GM21576 (cell line): ENCODE measurements around the gene UBTF.
A peak's percentile ranks its signal among the peaks of the same experiment; 100 is the strongest.

Experiments
- ATAC-seq: cut with Tn5 transposase; IDR thresholded peaks from one replicate; pipeline ENCODE4 v1.9.1; 2021; ENCODE audit warnings: mild to moderate bottlenecking, moderate library complexity; ENCODE audit not compliant: unreplicated experiment

UBTF gene

DNA sequence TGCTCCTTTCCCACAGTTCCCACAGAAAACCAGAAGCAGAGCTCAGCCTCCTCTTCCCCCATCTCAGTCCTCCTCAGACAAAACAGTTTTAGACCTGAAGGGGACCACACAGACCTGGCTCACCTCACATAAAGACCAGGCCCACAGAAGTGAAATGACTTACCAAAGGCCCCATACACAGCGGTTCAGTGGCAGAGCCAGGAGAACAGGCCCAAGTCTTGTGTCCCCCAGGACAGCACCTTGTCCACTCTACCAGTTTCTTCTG lies 5.3 kb downstream of the UBTF start:
- ATAC-seq = no peak

DNA sequence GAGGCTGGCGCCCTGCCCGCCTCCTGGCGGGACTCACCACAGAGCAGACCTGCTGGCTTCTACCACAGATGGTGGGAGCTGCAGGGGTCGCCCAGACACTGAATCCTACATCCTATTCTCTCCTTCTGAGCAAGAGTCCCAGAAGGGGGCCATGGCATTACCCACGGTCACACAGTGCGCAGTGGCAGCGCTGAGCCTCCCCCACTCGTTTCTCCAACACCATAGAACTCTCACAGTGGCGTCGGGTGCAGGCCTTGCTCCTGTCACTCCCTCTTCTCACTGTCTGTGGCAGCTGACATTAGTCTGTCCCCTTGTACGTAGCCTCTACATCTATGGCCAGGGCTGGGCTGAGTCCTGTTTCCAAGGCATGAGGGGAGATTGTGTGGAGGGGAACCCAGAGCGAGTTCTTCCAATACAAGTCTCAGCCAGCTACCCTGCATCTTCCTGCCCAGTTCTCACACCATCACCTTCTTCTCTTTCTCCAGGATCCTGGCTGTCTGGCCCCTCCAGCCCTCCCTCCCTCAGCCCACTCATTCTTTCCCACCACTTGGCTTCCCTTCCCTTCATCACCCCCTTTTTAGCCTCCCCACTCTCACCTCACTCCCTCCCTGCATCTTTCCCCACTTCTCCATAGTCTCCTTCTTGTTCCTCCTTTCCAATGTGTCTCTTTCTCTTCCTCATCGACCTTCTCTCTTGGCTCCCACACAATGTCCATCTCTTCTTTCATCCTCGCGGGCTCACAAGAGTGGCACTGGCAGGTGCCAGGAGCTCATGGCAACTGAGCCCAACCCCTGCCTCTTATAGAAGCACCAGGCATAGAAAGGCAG lies 5.9 kb downstream of the UBTF start:
- no peak for ATAC-seq

DNA sequence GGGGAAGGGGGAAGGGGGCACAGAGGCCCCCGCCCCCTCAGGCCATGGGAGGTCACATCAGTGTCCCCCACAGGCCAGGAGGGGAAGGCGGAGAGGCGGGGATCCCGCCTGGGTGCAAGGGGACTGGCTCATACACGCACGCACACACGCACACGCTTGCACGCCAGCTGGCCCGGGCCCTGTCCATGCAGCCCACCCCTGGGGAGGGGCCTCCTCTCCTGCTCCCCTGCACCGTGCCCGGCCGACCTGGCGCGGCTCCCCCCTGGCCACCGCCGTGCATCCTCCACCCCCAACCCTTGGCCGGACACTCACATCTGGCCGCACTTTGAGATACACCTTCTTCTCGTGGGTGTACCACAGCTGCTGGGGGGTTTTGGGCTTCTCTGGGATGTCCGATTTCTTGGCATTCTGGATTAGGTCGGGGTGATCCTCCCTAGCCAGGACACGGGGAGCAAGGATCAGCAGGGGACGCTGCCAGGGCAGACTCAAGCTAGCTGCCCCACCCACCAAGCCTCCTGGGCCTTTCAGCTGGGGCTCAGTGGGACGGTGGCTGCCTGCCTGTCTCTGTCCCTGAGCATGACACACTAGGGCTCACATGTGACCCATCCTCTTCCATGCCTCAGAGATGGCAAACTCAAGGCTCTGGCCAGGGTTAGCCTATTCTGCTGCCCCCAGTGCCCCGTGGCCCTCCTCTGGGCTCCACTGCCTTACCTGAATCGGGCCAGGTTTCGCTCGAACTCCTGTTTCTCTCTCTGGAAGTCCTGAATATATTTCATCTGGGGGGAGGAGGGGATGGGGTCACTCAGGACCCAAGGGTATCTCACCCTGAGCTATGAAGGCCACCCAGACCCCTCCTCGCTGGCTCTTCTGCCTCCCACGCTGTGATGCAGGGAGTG lies 6.7 kb downstream of the UBTF start:
- ATAC-seq = no peak

DNA sequence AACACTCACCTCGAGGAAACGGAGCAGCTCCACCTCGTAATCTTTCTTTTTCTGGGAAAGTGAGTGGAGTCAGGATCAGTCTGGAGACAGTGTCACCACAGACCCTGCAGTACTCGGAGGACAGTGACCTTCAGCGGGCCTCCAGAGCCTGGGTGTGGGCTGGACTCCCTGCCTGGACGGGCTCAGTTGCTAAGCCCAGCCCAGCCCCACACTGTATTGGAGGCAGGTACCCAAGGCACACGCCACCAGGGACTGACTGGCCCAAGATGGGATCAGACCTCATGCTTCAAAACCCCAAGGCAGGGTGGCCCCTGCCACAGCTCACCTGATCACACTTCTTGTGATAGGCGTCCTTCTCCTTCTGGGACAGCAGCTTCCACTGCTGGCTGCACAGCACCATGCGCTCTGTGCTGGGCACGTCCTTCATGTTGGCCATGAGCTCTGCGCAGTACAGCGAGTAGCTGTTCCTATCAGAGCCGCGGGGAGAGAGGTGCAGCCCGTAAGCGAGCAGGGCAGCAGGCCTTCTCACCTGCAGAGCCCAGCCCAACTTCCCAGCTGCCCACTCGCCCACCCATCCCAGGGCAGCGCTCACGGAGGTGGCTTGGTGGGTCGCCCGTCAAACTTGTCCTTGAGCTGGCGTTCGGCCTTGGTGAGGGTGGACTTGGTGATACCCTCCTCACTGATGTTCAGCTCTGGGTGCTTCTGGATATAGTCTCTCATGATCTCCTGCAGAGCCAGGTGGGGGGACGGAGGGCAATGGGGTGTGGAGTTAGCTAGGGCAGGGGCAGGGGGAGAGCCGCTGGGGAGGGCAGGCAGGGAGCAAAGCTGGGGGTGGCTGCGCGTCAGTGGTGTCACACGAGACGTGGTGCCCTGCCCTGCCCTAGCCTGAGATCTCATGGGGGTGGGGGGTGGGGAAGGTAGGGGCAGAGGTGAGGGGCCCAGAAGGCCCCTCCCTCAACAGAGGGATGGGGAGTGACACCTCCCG lies 7.9 kb downstream of the UBTF start:
- no peak for ATAC-seq

DNA sequence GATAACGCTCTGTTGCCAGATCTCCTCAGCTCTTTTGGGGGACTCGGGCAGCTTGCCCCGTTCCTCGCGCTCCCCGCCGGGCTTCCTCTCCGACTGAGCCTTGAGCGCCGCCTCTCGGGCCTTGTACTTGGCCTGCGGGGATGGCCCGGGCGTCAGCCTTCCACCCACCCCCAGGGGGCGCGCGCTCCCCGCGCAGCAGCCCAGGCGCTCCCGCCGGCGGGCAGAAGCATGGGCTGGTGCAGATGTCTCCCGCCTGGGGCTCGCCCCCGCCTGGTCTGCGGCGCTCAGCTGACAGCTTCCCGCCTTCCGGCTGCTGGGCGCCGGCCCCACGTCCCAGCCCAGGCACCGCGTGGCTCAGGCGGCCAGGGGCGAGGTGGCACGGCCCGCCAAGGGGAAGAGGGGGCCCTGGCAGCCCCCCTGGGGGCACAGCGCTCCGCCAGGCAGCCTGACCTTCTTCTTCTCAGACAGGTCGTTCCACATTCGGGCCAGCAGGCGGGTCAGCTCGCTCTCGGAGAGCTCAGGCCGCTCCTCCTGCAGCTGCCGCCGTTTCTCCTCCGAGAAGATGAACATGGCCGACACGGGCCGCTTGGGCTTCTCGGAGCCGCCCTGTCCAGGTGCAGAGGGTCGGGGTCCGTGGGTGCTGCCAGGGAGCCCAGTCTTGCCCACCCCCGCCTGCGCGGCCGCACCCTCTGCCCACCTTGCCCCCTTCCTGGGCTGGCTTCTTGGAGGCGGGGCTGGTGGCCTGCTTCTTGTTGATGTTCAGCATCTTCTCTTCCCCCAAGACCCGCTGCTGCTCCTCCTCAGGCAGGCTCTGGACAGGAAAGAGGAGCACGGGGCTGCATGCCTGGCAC lies 8.9 kb downstream of the UBTF start:
- peak; percentile 81 for ATAC-seq

DNA sequence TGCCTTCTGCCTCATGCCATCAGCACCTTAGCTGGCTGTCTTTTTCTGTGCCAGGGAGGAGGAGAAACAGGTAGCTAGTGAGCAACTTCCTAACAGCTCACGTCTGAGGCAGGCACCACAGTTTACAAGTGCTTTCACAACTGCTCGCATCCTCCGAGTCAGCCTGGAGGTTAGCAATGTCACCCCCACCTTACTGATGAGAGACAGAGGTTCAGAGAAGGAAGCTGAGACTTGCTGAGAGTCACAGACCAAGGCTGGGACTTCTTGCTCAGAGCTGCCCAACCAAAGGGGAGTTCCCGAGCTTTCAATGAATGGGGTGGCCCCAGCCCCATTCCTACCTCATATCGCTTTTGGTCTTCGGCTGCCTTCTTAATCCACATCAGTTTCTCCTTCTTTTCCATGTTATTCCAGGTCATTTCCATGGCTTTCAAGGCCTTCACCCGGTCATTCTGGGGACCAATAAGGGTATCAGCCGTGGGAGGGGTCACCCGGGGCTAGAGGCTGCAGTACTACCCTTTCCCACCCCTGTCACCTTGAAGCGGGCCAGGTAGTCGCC lies 9.6 kb downstream of the UBTF start:
- ATAC-seq = no peak

DNA sequence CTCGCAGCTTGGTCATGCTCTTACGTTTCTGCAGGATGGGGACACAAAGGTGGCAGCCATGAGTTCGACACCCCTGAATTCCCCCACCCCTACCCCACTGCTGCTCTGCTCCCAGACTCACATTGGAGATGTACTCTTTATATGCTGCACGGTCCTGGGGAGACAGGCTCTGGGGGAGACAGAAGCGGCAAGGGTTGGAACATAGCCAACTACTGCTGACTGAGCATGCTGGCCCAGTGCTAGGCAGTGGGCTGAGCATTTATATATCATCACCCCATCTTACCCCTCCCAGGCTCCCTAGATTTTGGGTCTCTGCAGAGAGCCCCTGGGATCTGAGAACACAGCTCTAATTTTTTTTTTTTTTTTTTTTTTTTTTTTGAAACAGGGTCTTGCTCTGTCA lies 11.7 kb downstream of the UBTF start:
- no peak for ATAC-seq

DNA sequence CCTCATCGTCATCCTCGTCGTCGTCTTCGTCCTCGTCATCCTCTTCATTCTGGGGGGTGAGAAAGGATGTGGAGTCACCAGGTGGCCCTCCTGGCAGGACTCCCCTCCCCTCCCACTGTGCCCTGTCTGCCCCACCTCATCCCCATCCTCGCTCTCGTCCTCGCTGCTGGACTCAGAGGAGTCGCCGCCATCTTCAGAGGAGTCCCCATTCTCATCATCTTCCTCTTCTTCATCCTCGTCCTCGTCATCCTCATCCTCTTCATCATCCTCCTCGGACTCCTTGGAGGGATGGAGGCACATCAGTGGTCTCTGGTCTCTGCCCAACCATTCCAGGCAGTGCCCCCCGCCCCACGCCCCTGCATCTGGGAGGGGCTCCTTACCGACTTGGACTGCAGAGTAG lies 12.2 kb downstream of the UBTF start:
- ATAC-seq = no peak

DNA sequence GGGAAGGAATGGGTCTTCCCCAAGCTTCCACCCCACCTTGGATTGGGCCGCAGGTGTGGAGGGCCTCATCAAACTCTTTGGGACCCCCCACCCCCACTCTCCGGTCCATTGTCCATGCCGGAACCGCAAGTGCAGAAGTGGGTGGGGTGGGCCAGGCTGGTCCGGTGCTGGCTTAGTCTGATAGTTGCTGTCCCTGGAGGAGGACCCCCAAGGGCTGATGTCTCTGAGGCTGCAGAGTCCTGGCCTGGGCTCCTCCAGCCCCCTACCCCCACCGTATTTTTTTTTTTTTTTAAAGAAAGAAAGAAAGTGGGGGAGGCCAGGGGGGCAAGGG lies 12.7 kb downstream of the UBTF start:
- ATAC-seq = no peak

DNA sequence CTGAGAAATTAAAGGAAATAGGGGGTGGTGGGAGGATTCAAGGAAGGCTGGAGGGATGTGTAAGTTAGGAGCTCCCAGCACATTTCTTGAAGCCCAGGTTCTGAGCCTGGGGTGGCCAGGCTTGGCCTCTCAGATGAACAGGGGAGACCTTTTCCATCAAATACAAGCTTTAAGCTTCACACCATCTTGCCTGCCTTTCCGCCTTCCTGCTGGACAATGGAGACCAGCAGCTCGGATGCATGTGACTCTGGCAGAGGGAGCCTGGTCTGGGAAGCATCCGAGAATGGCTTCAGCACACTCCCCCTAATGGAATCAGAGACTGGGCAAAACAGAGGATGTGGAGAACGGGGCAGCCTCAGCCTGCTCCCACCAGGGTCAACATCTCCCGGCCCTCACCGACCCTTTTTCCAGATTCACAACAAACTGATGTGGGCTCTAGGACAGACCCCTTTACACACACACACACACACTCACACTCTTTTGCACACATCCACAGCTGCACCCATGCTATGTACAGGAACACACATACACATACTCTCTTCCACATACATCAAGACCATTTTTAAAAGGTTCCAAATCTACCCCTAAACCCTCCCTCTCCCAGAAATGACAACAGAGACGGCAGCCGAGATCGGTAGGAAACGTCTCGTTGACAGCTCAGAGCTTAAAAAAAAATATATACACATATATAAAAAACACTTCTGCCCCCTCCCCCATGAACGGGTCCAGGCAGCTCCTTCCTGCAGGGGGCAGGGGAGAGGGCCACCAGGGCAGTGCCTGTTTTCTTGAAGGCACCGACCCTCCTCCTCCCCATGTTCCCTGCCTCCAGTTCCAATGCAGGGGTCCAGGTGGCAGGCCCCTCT lies 13.3 kb downstream of the UBTF start:
- ATAC-seq = no peak

DNA sequence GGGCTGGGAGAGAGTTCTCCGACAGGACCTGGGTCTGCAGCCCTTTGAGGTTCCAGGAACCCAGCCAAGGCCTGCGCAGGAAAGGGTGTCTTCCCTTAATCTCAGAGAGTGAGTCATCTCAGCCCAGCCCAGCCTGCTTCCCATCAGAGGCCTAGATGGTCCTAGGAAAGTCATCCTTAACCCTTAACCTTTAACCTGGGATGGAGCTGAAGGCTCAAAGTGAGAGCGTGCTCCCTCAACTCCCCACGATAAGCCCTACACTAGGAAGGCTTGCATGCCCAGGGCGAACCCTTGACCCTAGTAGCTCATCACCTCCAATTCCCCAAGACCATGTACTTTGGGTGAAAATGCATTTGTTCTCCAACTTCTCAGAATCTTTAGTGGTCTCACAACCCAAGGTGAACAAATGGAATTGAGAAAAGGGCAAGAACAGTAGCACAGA lies 15.0 kb downstream of the UBTF start:
- no peak for ATAC-seq

DNA sequence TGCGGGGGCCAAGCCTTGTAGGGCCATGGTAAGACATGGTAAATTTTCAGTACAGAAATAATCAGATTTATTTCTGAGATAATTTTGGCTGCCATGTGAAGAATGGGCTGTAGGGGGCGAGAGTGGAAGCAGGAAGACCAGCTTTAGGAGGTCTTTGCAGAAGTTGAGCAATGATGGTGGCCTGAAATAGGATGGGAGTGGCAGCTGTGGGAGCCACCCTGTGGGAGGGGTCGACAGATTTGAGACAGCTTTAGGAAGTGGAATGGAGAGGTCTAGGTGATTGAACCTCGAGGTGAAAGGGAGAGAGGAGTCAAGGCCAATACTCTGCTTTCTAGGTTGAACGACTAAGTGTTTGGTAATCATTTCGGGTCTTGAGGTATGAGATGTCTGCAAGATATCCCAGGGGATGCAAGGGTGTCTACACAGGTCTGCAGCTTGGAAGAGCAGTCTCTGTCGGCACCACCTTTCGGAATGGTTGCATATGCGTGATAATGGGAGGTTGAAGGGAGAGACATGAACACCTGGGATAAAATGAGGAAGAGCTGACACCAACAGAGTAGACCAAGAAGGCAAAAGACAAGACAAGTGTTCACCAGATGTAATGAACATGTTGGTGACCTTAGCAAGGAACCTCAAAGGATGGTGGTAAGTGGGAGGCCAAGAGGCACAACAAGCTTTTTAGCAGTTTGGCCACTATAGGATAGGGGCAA lies 15.6 kb downstream of the UBTF start:
- ATAC-seq = no peak

DNA sequence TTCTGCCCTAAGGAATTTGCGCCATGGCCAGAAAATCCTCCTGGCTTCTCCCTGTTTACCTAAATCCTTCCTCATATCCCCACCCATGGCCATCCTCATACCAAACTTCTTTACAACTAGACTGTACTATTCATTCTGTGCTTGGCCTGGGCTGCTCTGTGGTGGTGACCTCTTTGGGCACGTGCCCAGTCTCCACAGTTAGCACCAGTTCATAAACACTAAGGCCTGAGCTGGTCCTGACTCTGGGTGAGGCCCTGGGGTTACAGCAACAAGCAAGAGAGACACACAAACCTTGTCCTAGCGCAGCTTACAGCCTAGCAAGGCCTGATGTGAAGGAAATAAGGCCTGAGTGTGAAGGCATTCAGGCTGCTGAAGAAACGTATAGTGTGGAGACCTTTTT lies 16.7 kb downstream of the UBTF start:
- no peak for ATAC-seq

DNA sequence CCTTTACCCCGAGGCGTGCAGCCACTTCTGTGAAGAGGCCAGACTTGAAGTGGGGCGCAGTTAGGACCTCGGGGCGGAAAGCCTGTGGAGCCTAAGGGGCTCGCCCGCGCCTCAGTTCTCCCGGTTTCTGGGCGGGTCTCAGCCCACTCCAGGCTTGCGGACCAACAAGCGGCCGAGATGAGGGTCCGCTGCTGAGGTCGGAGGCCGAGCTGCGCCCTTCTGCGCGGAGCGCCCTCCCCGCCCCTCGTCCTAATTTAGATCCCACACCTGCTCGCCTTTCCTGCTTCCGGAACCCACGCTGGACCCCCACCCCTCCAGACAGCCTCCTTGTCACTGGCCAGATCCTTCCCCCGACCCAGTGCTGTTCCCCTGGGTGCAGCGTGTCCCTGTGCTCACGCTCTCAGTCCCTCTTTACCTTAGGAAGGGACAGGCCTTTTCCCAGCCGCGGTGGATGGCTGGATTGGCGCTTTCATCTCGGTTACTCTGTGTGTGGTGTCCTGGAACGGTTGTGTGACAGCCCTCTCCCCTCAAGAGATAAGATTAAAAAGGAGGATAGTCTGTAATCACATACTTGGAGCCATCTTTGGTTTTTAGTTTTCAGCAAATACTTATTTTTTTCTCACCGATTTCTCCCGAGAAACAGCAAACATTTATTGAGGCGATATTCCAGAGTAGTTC lies 18.9 kb downstream of the UBTF start:
- no peak for ATAC-seq

DNA sequence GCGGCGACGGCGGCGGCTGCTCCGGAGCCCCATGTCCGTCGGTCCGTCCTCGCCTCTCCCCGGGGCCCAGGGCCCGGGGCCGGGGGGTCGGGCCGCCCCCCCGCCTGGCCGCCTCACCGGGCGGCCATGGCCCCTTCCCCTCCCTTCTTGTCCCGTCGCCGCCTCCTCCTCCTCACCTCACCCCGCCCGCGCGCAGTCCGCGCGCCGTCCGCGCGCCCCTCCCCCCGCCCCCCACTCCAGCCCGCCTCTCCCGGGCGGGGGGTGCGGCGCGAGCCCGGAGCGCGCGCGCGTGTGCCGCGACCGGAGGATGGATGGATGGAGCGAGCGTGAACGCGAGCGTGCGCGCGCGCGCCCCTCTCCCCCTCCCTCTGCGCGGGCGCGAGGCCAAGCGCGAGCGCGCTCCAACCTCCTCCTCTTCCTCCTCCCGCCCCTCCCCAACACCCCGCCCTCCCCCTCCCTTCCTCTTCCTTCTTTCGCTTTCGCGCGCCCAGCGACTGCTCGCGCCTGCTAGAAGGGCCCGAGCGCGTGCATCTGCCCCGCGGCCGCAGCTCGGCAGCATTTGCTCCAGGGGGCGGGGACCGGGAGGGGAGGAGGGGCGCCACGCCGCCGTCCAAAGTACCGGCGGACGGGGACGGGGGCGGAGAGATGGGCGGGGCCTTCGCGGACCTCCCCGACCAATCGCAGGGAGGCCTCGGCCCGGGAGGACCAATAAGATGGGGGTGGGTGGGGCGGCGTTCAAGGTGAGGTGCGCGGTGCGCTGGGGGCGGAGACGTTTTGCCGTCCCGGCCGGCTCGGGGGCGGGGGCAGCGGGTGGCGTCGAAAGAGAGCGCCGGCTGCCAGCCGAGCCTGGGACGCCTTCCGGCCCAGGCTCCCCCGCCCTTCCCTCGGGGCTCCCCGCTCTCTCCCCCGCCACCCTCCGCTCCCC lies 19.7 kb downstream of the UBTF start, which contains the start of gene ATXN7L3:
TSS of gene ATXN7L3 (minus strand) at position 332 of the 925 bp plus-strand sequence. CDS start 1,814 bp downstream, outside the sequence.
- ATAC-seq = peak; percentile 61

DNA sequence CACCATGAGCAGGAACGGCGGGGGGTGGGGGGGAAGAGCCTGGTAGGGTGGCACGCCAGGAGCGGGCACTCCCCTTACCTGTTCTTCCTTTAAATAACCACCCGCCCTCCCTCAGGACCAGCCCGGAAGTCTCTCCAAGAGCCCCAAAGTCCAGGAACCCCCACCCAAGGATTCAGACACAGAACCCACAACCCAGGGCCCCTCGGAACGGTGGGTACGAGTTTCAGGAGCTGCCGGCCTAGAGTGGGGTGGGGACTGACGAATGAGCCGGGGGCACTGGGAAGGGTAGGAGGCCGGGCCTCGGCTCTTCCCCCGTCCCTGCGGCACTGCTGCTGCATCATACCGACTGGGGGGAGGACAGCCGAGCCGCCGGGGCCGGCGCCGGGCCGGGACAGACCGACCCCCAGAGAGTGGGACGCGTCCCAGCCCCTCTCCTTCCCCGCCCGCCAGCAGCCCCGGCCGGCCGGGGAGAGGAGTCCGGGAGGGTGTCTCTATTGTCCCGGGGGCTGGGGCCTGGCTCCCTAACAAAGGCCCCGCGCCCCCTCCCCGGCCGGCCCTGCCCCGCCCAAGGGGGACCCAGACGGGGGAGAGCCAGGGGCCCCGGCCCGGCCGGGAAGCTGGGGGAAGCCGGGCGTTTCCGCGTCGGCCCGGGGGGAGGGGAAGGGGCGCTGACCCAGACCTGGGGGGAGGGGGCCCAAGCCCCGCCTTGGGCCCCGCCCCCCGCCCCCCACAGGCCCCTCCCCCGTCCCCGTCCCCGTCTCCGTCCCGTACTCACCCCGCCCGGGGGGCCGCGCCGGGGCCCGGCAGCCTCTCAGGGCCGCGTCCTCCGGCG lies 20.5 kb downstream of the UBTF start:
- peak; percentile 16 for ATAC-seq
